ENCODE data around the gene CLCN6.

The CLCN6 gene

GRCh38 chr1:11855430-11855829 lies 49.4 kb downstream of the CLCN6 start:
- DNase-seq: no peak

GRCh38 chr1:11856698-11857097 lies 50.7 kb downstream of the CLCN6 start:
- DNase-seq: no peak

- no peak for DNase-seq
Measured at GRCh38 chr1:11857164-11857851, 51.3 kb downstream of the CLCN6 start.

- no peak for DNase-seq
Measured at GRCh38 chr1:11858158-11858557, 52.2 kb downstream of the CLCN6 start.

- no peak for DNase-seq
Measured at GRCh38 chr1:11858613-11858967, 52.6 kb downstream of the CLCN6 start, which contains the start of gene NPPB. TSS of gene NPPB (minus strand) at chr1:11858945. CDS start at chr1:11858833, 112 bp downstream.

- DNase-seq: peak; percentile 59
Measured at GRCh38 chr1:11858968-11859871, 53.2 kb downstream of the CLCN6 start.

GRCh38 chr1:11860083-11860482 lies 54.1 kb downstream of the CLCN6 start:
- DNase-seq: no peak

GRCh38 chr1:11860587-11860986 lies 54.6 kb downstream of the CLCN6 start:
- DNase-seq: no peak

- DNase-seq: no peak
Measured at GRCh38 chr1:11862890-11863289, 56.9 kb downstream of the CLCN6 start.

- DNase-seq: no peak
Measured at GRCh38 chr1:11868331-11868980, 62.5 kb downstream of the CLCN6 start.

GRCh38 chr1:11869104-11869503 lies 63.1 kb downstream of the CLCN6 start:
- no peak for DNase-seq

- no peak for DNase-seq
Measured at GRCh38 chr1:11869650-11870207, 63.7 kb downstream of the CLCN6 start.

- DNase-seq: no peak
Measured at GRCh38 chr1:11872545-11872944, 66.6 kb downstream of the CLCN6 start.

GRCh38 chr1:11873395-11874257 lies 67.6 kb downstream of the CLCN6 start:
- no peak for DNase-seq

- DNase-seq: no peak
Measured at GRCh38 chr1:11874258-11874562, 68.2 kb downstream of the CLCN6 start.

GRCh38 chr1:11874624-11875023 lies 68.6 kb downstream of the CLCN6 start:
- no peak for DNase-seq

GRCh38 chr1:11875094-11875493 lies 69.1 kb downstream of the CLCN6 start:
- DNase-seq: no peak

GRCh38 chr1:11877074-11877473 lies 71.1 kb downstream of the CLCN6 start:
- DNase-seq: no peak

GRCh38 chr1:11878081-11878890 lies 72.3 kb downstream of the CLCN6 start:
- no peak for DNase-seq

- no peak for DNase-seq
Measured at GRCh38 chr1:11878891-11879190, 72.8 kb downstream of the CLCN6 start.

- no peak for DNase-seq
Measured at GRCh38 chr1:11879311-11880180, 73.6 kb downstream of the CLCN6 start.
